Activated T-cell treated with anti-CD3 and anti-CD28 coated beads, Interleukin-2, amount 50 U/mL, for 24 hours (primary cell): ENCODE results near the gene LEMD2.

ENCODE experiments used
- DNase-seq: peaks from one replicate; pipeline ENCODE4 v3.0.0-alpha.2; 2020
- H3K27ac Mint-ChIP-seq: 2 replicates; pipeline ENCODE4 v1.8.0; 2020; ENCODE audit warnings: mild to moderate bottlenecking, mixed read lengths
- H3K27me3 Mint-ChIP-seq: 2 replicates; pipeline ENCODE4 v1.8.0; 2020; ENCODE audit warnings: mixed read lengths
- H3K36me3 Mint-ChIP-seq: 2 replicates; pipeline ENCODE4 v1.8.0; 2020; ENCODE audit warnings: low read depth, mixed read lengths
- H3K4me1 Mint-ChIP-seq: 2 replicates; pipeline ENCODE4 v1.8.0; 2020; ENCODE audit warnings: low read depth, mixed read lengths
- H3K4me3 Mint-ChIP-seq: 2 replicates; pipeline ENCODE4 v1.8.0; 2020; ENCODE audit warnings: mild to moderate bottlenecking, moderate library complexity, mixed read lengths
- H3K9me3 Mint-ChIP-seq: 2 replicates; pipeline ENCODE4 v1.8.0; 2020; ENCODE audit warnings: mixed read lengths

LEMD2 gene

GRCh38 chr6:33791620-33792019, 2.7 kb upstream of the LEMD2 start:
- Mint-ChIP-seq H3K4me1 (peaks cover 22% of the 10 kb centered on the region), H3K9me3 (no peaks in the 10 kb centered on the region), H3K27me3 (no peaks in the 10 kb centered on the region), H3K27ac (no peak overlapping the region), H3K4me3 (no peak overlapping the region), H3K36me3 (peaks cover 15% of the 10 kb centered on the region)
- DNase-seq = no peak

- no peak overlapping the region for H3K27ac Mint-ChIP-seq
- no peaks in the 10 kb centered on the region for H3K9me3 Mint-ChIP-seq
- no peak overlapping the region for H3K4me3 Mint-ChIP-seq
- no peaks in the 10 kb centered on the region for H3K27me3 Mint-ChIP-seq
- peaks cover 22% of the 10 kb centered on the region for H3K36me3 Mint-ChIP-seq
- DNase-seq = no peak
- H3K4me1 Mint-ChIP-seq = peaks cover 29% of the 10 kb centered on the region
Measured at GRCh38 chr6:33790910-33791309, 2.0 kb upstream of the LEMD2 start.

- H3K27me3 Mint-ChIP-seq = no peaks in the 10 kb centered on the region
- peaks cover 34% of the 10 kb centered on the region for H3K4me1 Mint-ChIP-seq
- H3K4me3 Mint-ChIP-seq = no peak overlapping the region
- no peak for DNase-seq
- H3K36me3 Mint-ChIP-seq = peaks cover 27% of the 10 kb centered on the region
- H3K27ac Mint-ChIP-seq = peak overlapping the region; percentile 2
- no peaks in the 10 kb centered on the region for H3K9me3 Mint-ChIP-seq
Measured at GRCh38 chr6:33790379-33790778, 1.4 kb upstream of the LEMD2 start.

- no peaks in the 10 kb centered on the region for H3K27me3 Mint-ChIP-seq
- no peaks in the 10 kb centered on the region for H3K9me3 Mint-ChIP-seq
- peak overlapping the region; percentile 89 for H3K27ac Mint-ChIP-seq
- peaks cover 36% of the 10 kb centered on the region for H3K36me3 Mint-ChIP-seq
- peak overlapping the region; percentile 78 for H3K4me3 Mint-ChIP-seq
- H3K4me1 Mint-ChIP-seq = peaks cover 43% of the 10 kb centered on the region
- no peak for DNase-seq
Measured at GRCh38 chr6:33789550-33789895, 593 bp upstream of the LEMD2 start.

- peaks cover 48% of the 10 kb centered on the region for H3K4me1 Mint-ChIP-seq
- peak overlapping the region; percentile 98 for H3K27ac Mint-ChIP-seq
Measured at GRCh38 chr6:33787954-33788693, 806 bp downstream of the LEMD2 start.

GRCh38 chr6:33787346-33787953, 1.5 kb downstream of the LEMD2 start:
- DNase-seq = no peak
- H3K27ac Mint-ChIP-seq = peak overlapping the region; percentile 98
- H3K27me3 Mint-ChIP-seq = no peaks in the 10 kb centered on the region
- peaks cover 56% of the 10 kb centered on the region for H3K36me3 Mint-ChIP-seq
- no peaks in the 10 kb centered on the region for H3K9me3 Mint-ChIP-seq
- H3K4me1 Mint-ChIP-seq = peaks cover 49% of the 10 kb centered on the region
- H3K4me3 Mint-ChIP-seq = peak overlapping the region; percentile 92

More at GRCh38 chr6:33787954-33788693, 806 bp downstream of the LEMD2 start:
- H3K9me3 Mint-ChIP-seq = no peaks in the 10 kb centered on the region
- DNase-seq = peak; percentile 77
- peak overlapping the region; percentile 92 for H3K4me3 Mint-ChIP-seq
- peaks cover 50% of the 10 kb centered on the region for H3K36me3 Mint-ChIP-seq
- H3K27me3 Mint-ChIP-seq = no peaks in the 10 kb centered on the region

- Mint-ChIP-seq H3K36me3 (peaks cover 64% of the 10 kb centered on the region), H3K9me3 (no peaks in the 10 kb centered on the region), H3K27ac (peak overlapping the region; percentile 98), H3K4me3 (peak overlapping the region; percentile 92), H3K27me3 (no peaks in the 10 kb centered on the region), H3K4me1 (peaks cover 54% of the 10 kb centered on the region)
- DNase-seq = no peak
Measured at GRCh38 chr6:33786736-33787135, 2.2 kb downstream of the LEMD2 start.

GRCh38 chr6:33785778-33786177, 3.2 kb downstream of the LEMD2 start:
- H3K4me3 Mint-ChIP-seq = peak overlapping the region; percentile 21
- H3K9me3 Mint-ChIP-seq = no peaks in the 10 kb centered on the region
- H3K27ac Mint-ChIP-seq = peak overlapping the region; percentile 62
- no peaks in the 10 kb centered on the region for H3K27me3 Mint-ChIP-seq
- DNase-seq = no peak
- H3K36me3 Mint-ChIP-seq = peaks cover 73% of the 10 kb centered on the region
- H3K4me1 Mint-ChIP-seq = peaks cover 59% of the 10 kb centered on the region

- no peak for DNase-seq
- H3K4me1 Mint-ChIP-seq = peaks cover 59% of the 10 kb centered on the region
- no peaks in the 10 kb centered on the region for H3K27me3 Mint-ChIP-seq
- no peak overlapping the region for H3K4me3 Mint-ChIP-seq
- no peaks in the 10 kb centered on the region for H3K9me3 Mint-ChIP-seq
- H3K36me3 Mint-ChIP-seq = peaks cover 83% of the 10 kb centered on the region
- peak overlapping the region; percentile 62 for H3K27ac Mint-ChIP-seq
Measured at GRCh38 chr6:33784787-33785186, 4.1 kb downstream of the LEMD2 start.

GRCh38 chr6:33783781-33784520, 5.0 kb downstream of the LEMD2 start:
- peaks cover 91% of the 10 kb centered on the region for H3K36me3 Mint-ChIP-seq
- H3K4me3 Mint-ChIP-seq = no peak overlapping the region
- H3K9me3 Mint-ChIP-seq = no peaks in the 10 kb centered on the region
- H3K27me3 Mint-ChIP-seq = no peaks in the 10 kb centered on the region
- DNase-seq = no peak
- peaks cover 51% of the 10 kb centered on the region for H3K4me1 Mint-ChIP-seq
- H3K27ac Mint-ChIP-seq = peak overlapping the region; percentile 50

- peak overlapping the region; percentile 60 for H3K27ac Mint-ChIP-seq
- H3K4me3 Mint-ChIP-seq = no peak overlapping the region
- no peak for DNase-seq
- H3K36me3 Mint-ChIP-seq = peaks cover 100% of the 10 kb centered on the region
- H3K27me3 Mint-ChIP-seq = no peaks in the 10 kb centered on the region
- peaks cover 46% of the 10 kb centered on the region for H3K4me1 Mint-ChIP-seq
- no peaks in the 10 kb centered on the region for H3K9me3 Mint-ChIP-seq
Measured at GRCh38 chr6:33782561-33782960, 6.4 kb downstream of the LEMD2 start.

GRCh38 chr6:33781131-33781975, 7.6 kb downstream of the LEMD2 start:
- Mint-ChIP-seq H3K9me3 (no peaks in the 10 kb centered on the region), H3K27ac (peak overlapping the region; percentile 65), H3K4me3 (no peak overlapping the region), H3K27me3 (no peaks in the 10 kb centered on the region), H3K36me3 (peaks cover 100% of the 10 kb centered on the region), H3K4me1 (peaks cover 34% of the 10 kb centered on the region)
- no peak for DNase-seq

GRCh38 chr6:33779895-33780294, 9.0 kb downstream of the LEMD2 start:
- no peak overlapping the region for H3K27ac Mint-ChIP-seq
- no peak overlapping the region for H3K4me3 Mint-ChIP-seq
- H3K36me3 Mint-ChIP-seq = peaks cover 100% of the 10 kb centered on the region
- DNase-seq = no peak
- H3K4me1 Mint-ChIP-seq = peaks cover 19% of the 10 kb centered on the region
- no peaks in the 10 kb centered on the region for H3K27me3 Mint-ChIP-seq
- H3K9me3 Mint-ChIP-seq = no peaks in the 10 kb centered on the region

- Mint-ChIP-seq H3K36me3 (peaks cover 100% of the 10 kb centered on the region), H3K27ac (no peak overlapping the region), H3K4me1 (peaks cover 15% of the 10 kb centered on the region), H3K4me3 (no peak overlapping the region), H3K9me3 (no peaks in the 10 kb centered on the region), H3K27me3 (no peaks in the 10 kb centered on the region)
- no peak for DNase-seq
Measured at GRCh38 chr6:33779290-33779689, 9.6 kb downstream of the LEMD2 start.
